HCT116 (cell line): ENCODE results near the gene SNTB2.

Source experiments
- CTCF ChIP-seq, 3 experiments: fragments of 200-600 bp in 1 of 3; sonication (generic) in 1 of 3; IDR thresholded peaks in 2 of 3; conservative IDR thresholded peaks in 1 of 3; 2 replicates each; pipeline ENCODE4 v1.5.1; 2012 to 2017; ENCODE audit warnings: low read depth in 2 of 3, low read length in 2 of 3, antibody characterized with exemption in 1 of 3, borderline replicate concordance in 1 of 3, control low read depth in 1 of 3, mild to moderate bottlenecking in 1 of 3, mixed read lengths in 1 of 3, mixed run types in 1 of 3, moderate library complexity in 1 of 3; ENCODE audit not compliant: insufficient read depth in 1 of 3
- EZH2 ChIP-seq: fragments of 200-600 bp; sonication (generic); IDR thresholded peaks from 2 replicates; pipeline ENCODE4 v1.6.1; 2017; ENCODE audit warnings: antibody characterized with exemption, mixed run types
- EZH2phosphoT487 ChIP-seq: fragments of 200-600 bp; IDR thresholded peaks from 2 replicates; pipeline ENCODE4 v1.6.1; 2018; ENCODE audit warnings: antibody characterized with exemption, borderline replicate concordance
- JUND ChIP-seq: IDR thresholded peaks from 2 replicates; pipeline ENCODE4 v1.6.1; 2012
- MAX ChIP-seq: IDR thresholded peaks from 2 replicates; pipeline ENCODE4 v1.6.1; 2012
- POLR2A ChIP-seq: IDR thresholded peaks from 2 replicates; pipeline ENCODE4 v1.7.0; 2011; ENCODE audit warnings: borderline replicate concordance; ENCODE audit not compliant: insufficient read depth, insufficient read length; ENCODE audit errors: extremely low read depth
- POLR2AphosphoS5 ChIP-seq: IDR thresholded peaks from 2 replicates; pipeline ENCODE4 v1.6.1; 2011; ENCODE audit warnings: mild to moderate bottlenecking, low read depth, low read length, moderate library complexity
- REST ChIP-seq: IDR thresholded peaks from 2 replicates; pipeline ENCODE4 v1.6.1; 2012; ENCODE audit warnings: low read depth
- SIN3A ChIP-seq: IDR thresholded peaks from 2 replicates; pipeline ENCODE4 v1.6.1; 2012; ENCODE audit warnings: low read depth
- SP1 ChIP-seq: IDR thresholded peaks from 2 replicates; pipeline ENCODE4 v1.6.1; 2012; ENCODE audit warnings: low read depth
- TCF7L2 ChIP-seq: IDR thresholded peaks from 2 replicates; pipeline ENCODE4 v1.7.0; 2011; ENCODE audit warnings: borderline replicate concordance, inconsistent platforms; ENCODE audit not compliant: insufficient read depth, insufficient read length; ENCODE audit errors: extremely low read depth
- YY1 ChIP-seq: IDR thresholded peaks from 2 replicates; pipeline ENCODE4 v1.6.1; 2011; ENCODE audit warnings: low read length, low read depth, moderate library complexity, mild to moderate bottlenecking; ENCODE audit not compliant: insufficient replicate concordance; ENCODE audit errors: extremely low read depth
- ZFX ChIP-seq: fragments of 450-650 bp; IDR thresholded peaks from 2 replicates; pipeline ENCODE4 v1.6.1; 2017
- ZNF274 ChIP-seq: fragments of 200-500 bp; sonication (Bioruptor generic); IDR thresholded peaks from 2 replicates; pipeline ENCODE4 v1.6.1; 2014; ENCODE audit warnings: mild to moderate bottlenecking, low read depth, low read length, inconsistent platforms

GRCh38 chr16:69324013-69324531 lies 137.1 kb downstream of the SNTB2 start:
- TF ChIP-seq POLR2A (no peak), POLR2AphosphoS5 (no peak; the same call in 1 of the 2 replicates), CTCF (IDR thresholded peaks at IDR 0.05 in 2 of 3, conservative IDR thresholded peaks at IDR 0.05 in 1 of 3; ENCODE audit: borderline replicate concordance in 1 of 3, insufficient read depth in 1 of 3, low read depth in 2 of 3, low read length in 2 of 3) (no peak), REST (no peak), SIN3A (no peak), YY1 (no peak), TCF7L2 (no peak), JUND (no peak), ZFX (no peak), MAX (no peak), SP1 (no peak), EZH2phosphoT487 (no peak), ZNF274 (no peak), EZH2 (no peak)
